Erythroblast (primary cell): ENCODE results near the gene DAZL.

ENCODE experiments used
- GATA1 ChIP-seq: IDR thresholded peaks from 2 replicates; pipeline ENCODE4 v1.6.1; 2011; ENCODE audit warnings: low read depth, mild to moderate bottlenecking, control low read depth, low read length, moderate library complexity
- POLR2A ChIP-seq: IDR thresholded peaks from 2 replicates; pipeline ENCODE4 v1.6.1; 2011; ENCODE audit warnings: mild to moderate bottlenecking, low read length

DNA sequence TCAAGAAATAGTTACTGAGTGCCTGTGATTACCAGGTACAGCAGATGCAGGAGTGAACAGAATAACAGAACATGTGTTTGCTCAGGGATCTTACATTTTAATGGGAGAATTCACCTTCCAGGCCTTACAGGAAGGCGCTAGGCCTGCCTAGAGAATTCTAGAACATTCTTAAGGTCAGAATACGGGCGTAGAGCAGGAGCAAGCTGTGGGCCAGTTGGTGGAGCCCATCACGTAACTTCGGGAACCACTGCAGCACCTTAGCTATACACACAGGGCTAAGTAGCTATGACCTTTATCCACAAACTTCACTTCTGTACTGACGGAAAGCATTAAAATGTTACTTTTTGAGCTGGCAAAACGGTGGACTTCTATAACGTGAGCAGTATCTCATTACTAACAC, 743 bp upstream of the DAZL start:
- TF ChIP-seq POLR2A: no peak
- no peak for TF ChIP-seq GATA1
